RWPE2 (cell line): ENCODE data around the gene NEGR1.

Experiments used
- ATAC-seq: fragments of 200-7000 bp; cut with Tn5 transposase; 3 replicates; pipeline ENCODE4 v1.9.1; 2021; ENCODE audit warnings: low read depth
- DNase-seq: peaks from one replicate; pipeline ENCODE4 v3.0.0-alpha.2; 2020; ENCODE audit warnings: low spot score
- H3K27ac ChIP-seq: fragments of 450-650 bp; 2 replicates; pipeline ENCODE4 v1.5.1; 2017; ENCODE audit warnings: mild to moderate bottlenecking; ENCODE audit not compliant: poor library complexity, severe bottlenecking
- H3K27me3 ChIP-seq: fragments of 250-450 bp; sonication (Bioruptor Pico); 2 replicates; pipeline ENCODE4 v1.5.1; 2021; ENCODE audit warnings: mild to moderate bottlenecking, moderate library complexity; ENCODE audit not compliant: insufficient read depth, poor library complexity, severe bottlenecking
- H3K36me3 ChIP-seq: fragments of 250-450 bp; sonication (Bioruptor Pico); 2 replicates; pipeline ENCODE4 v1.5.1; 2020; ENCODE audit warnings: low read depth, mild to moderate bottlenecking, moderate library complexity
- H3K4me1 ChIP-seq: fragments of 250-450 bp; sonication (Bioruptor Pico); 2 replicates; pipeline ENCODE4 v1.5.1; 2021; ENCODE audit warnings: mild to moderate bottlenecking, moderate library complexity; ENCODE audit not compliant: insufficient read depth, poor library complexity, severe bottlenecking
- H3K4me3 ChIP-seq: fragments of 250-450 bp; sonication (Bioruptor Pico); 2 replicates; pipeline ENCODE4 v1.5.1; 2021; ENCODE audit warnings: mild to moderate bottlenecking, moderate library complexity; ENCODE audit not compliant: severe bottlenecking
- H3K9me3 ChIP-seq: fragments of 250-450 bp; sonication (Bioruptor Pico); 2 replicates; pipeline ENCODE4 v1.5.1; 2021; ENCODE audit warnings: mild to moderate bottlenecking, moderate library complexity; ENCODE audit not compliant: severe bottlenecking
- CTCF ChIP-seq: fragments of 450-650 bp; IDR thresholded peaks from one replicate; pipeline ENCODE4 v1.5.1; 2017; ENCODE audit warnings: mild to moderate bottlenecking, moderate library complexity; ENCODE audit not compliant: poor library complexity, severe bottlenecking

The NEGR1 gene

GRCh38 chr1:71920556-71920955 is 361.8 kb downstream of the NEGR1 start:
- H3K4me1 ChIP-seq = no peaks in the 10 kb centered on the region
- H3K36me3 ChIP-seq = no peaks in the 10 kb centered on the region
- no peak for TF ChIP-seq CTCF
- H3K27me3 ChIP-seq = no peaks in the 10 kb centered on the region
- DNase-seq (no peak), ATAC-seq (no peak)
- no peak overlapping the region for H3K27ac ChIP-seq
- no peaks in the 10 kb centered on the region for H3K9me3 ChIP-seq
- no peak overlapping the region for H3K4me3 ChIP-seq

GRCh38 chr1:71919811-71920509 is 362.4 kb downstream of the NEGR1 start:
- TF ChIP-seq CTCF = no peak
- ATAC-seq (no peak), DNase-seq (no peak)
- H3K9me3 ChIP-seq = no peaks in the 10 kb centered on the region
- no peak overlapping the region for H3K27ac ChIP-seq
- no peak overlapping the region for H3K4me3 ChIP-seq
- H3K36me3 ChIP-seq = no peaks in the 10 kb centered on the region
- no peaks in the 10 kb centered on the region for H3K4me1 ChIP-seq
- H3K27me3 ChIP-seq = no peaks in the 10 kb centered on the region

- Histone ChIP-seq H3K9me3 (no peaks in the 10 kb centered on the region), H3K27me3 (no peaks in the 10 kb centered on the region), H3K4me1 (no peaks in the 10 kb centered on the region), H3K36me3 (no peaks in the 10 kb centered on the region), H3K4me3 (no peak overlapping the region), H3K27ac (no peak overlapping the region)
- ATAC-seq (no peak), DNase-seq (no peak)
- no peak for TF ChIP-seq CTCF
Measured at GRCh38 chr1:71918630-71919029, 363.7 kb downstream of the NEGR1 start.

GRCh38 chr1:71916894-71917293 is 365.4 kb downstream of the NEGR1 start:
- no peak for TF ChIP-seq CTCF
- ATAC-seq (no peak), DNase-seq (no peak)
- Histone ChIP-seq H3K36me3 (no peaks in the 10 kb centered on the region), H3K27me3 (no peaks in the 10 kb centered on the region), H3K27ac (no peak overlapping the region), H3K4me1 (no peaks in the 10 kb centered on the region), H3K9me3 (no peaks in the 10 kb centered on the region), H3K4me3 (no peak overlapping the region)

- Histone ChIP-seq H3K4me1 (no peaks in the 10 kb centered on the region), H3K4me3 (no peak overlapping the region), H3K36me3 (no peaks in the 10 kb centered on the region), H3K27me3 (no peaks in the 10 kb centered on the region), H3K27ac (no peak overlapping the region), H3K9me3 (no peaks in the 10 kb centered on the region)
- TF ChIP-seq CTCF = no peak
- DNase-seq = no peak
- ATAC-seq = no peak
Measured at GRCh38 chr1:71914626-71915025, 367.7 kb downstream of the NEGR1 start.
